ENCODE data around the gene KCNC3.

DNA sequence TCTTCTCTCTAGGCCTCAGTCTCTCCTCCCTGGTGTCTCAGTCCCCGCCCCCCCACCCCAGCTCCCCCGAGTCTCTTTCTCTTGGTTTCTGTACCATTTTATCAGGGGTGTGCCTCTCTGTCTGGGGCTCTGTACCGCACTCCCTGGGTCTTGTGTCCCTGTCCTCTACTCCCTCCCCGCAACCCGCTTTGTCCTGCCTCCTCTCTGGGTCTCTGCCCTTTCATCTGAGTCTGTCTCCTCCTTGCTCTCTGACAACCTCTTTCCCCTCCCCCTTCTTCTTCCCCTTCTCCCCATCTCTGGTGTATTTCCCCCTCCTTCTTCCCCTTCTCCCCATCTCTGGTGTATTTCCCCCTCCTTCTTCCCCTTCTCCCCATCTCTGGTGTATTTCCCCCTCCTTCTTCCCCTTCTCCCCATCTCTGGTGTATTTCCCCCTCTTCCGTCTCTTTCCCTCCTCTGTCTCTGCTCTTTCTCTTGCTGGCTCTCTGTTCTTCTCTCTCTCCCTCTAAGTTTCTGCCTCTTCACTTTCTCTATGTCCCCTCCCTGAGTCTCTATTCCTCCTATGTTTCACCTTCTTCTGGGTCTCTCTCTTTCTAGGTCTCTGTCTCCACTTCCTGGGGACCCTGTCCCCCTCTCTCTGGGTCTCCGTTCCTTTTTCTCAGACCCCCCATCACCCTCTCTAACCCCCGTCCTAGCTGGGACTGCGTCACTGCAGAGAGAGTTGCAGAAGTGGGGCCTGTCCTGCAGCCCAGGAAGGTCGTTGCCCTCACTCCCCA, 2.2 kb upstream of the KCNC3 start:
- no peak for TF ChIP-seq POLR2A (IDR thresholded peaks at IDR 0.05)
- TF ChIP-seq, protein P1, sequence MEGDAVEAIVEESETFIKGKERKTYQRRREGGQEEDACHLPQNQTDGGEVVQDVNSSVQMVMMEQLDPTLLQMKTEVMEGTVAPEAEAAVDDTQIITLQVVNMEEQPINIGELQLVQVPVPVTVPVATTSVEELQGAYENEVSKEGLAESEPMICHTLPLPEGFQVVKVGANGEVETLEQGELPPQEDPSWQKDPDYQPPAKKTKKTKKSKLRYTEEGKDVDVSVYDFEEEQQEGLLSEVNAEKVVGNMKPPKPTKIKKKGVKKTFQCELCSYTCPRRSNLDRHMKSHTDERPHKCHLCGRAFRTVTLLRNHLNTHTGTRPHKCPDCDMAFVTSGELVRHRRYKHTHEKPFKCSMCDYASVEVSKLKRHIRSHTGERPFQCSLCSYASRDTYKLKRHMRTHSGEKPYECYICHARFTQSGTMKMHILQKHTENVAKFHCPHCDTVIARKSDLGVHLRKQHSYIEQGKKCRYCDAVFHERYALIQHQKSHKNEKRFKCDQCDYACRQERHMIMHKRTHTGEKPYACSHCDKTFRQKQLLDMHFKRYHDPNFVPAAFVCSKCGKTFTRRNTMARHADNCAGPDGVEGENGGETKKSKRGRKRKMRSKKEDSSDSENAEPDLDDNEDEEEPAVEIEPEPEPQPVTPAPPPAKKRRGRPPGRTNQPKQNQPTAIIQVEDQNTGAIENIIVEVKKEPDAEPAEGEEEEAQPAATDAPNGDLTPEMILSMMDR (IDR thresholded peaks at IDR 0.05) = no peak

All from adrenal gland (tissue), 5 donors.